Keratinocyte (primary cell): ENCODE data around the gene PTPN18.

ENCODE experiments used
- CTCF ChIP-seq, 3 experiments: IDR thresholded peaks in 1 of 3; conservative IDR thresholded peaks in 1 of 3; optimal IDR thresholded peaks in 1 of 3; 2 replicates in 2 of 3; 3 replicates in 1 of 3; pipeline versions ENCODE3 to v1.5.1; 2011; ENCODE audit warnings: low read length in 3 of 3, mild to moderate bottlenecking in 3 of 3, moderate library complexity in 2 of 3, control low read depth in 1 of 3, inconsistent platforms in 1 of 3; ENCODE audit not compliant: insufficient read depth in 2 of 3; ENCODE audit errors: extremely low read depth in 1 of 3
- EZH2 ChIP-seq: IDR thresholded peaks from one replicate; pipeline ENCODE4 v1.6.1; 2012; ENCODE audit warnings: inconsistent platforms, mild to moderate bottlenecking, low read length, moderate library complexity

- no peak for TF ChIP-seq CTCF (optimal IDR thresholded peaks at IDR 0.05 in 1 of 3, IDR thresholded peaks at IDR 0.05 in 1 of 3, conservative IDR thresholded peaks at IDR 0.05 in 1 of 3; ENCODE audit: extremely low read depth in 1 of 3, insufficient read depth in 2 of 3, low read length in 3 of 3)
- no peak for TF ChIP-seq EZH2
These were observed 2.3 kb upstream of the PTPN18 start for GRCh38 chr2:130353291-130354138.
